WTC11 (cell line): ENCODE measurements around the gene GCC2. TPM values are rescaled to one million over a fixed set of nuclear protein-coding genes. Genes with fewer than 3 reads are reported as not detected.

Experiments used
- ATAC-seq: fragments of 200-7000 bp; cut with Tn5 transposase; 2 replicates; pipeline ENCODE4 v1.10.0; 2021; ENCODE audit warnings: mild to moderate bottlenecking, moderate library complexity
- CTCF ChIA-PET: fragments of 300-600 bp; sonication (Branson Sonifier 250); formaldehyde crosslinking; loops from one replicate; lab custom pipeline; 2021; ENCODE audit warnings: antibody characterized with exemption; lab: Charles Lee
- POLR2A ChIA-PET: fragments of 350-600 bp; sonication (Branson Sonifier 250); formaldehyde crosslinking; loops from one replicate; lab custom pipeline; 2021; ENCODE audit warnings: antibody characterized with exemption; lab: Charles Lee
- DNase-seq: peaks from one replicate; pipeline ENCODE4 v3.0.0; 2021; ENCODE audit warnings: low spot score
- H3K27ac Mint-ChIP-seq: 2 replicates; pipeline ENCODE4 v1.8.0; 2021; ENCODE audit warnings: mixed read lengths
- H3K27me3 Mint-ChIP-seq: 2 replicates; pipeline ENCODE4 v1.8.0; 2021; ENCODE audit warnings: low read depth, mild to moderate bottlenecking, moderate library complexity, mixed read lengths
- H3K36me3 Mint-ChIP-seq: 2 replicates; pipeline ENCODE4 v1.8.0; 2021; ENCODE audit warnings: mixed read lengths
- H3K4me1 Mint-ChIP-seq: 2 replicates; pipeline ENCODE4 v1.8.0; 2022; ENCODE audit warnings: mixed read lengths
- H3K4me3 Mint-ChIP-seq: 2 replicates; pipeline ENCODE4 v1.8.0; 2021; ENCODE audit warnings: mild to moderate bottlenecking, moderate library complexity, mixed read lengths
- H3K9me3 Mint-ChIP-seq: 2 replicates; pipeline ENCODE4 v1.8.0; 2021; ENCODE audit warnings: mixed read lengths
- ATF6 ChIP-seq: sonication (generic); formaldehyde crosslinking; IDR thresholded peaks from 2 replicates; pipeline ENCODE4 v1.8.1; 2023; ENCODE audit warnings: mild to moderate bottlenecking, missing genetic modification reagents
- CREB1 ChIP-seq: sonication (generic); formaldehyde crosslinking; IDR thresholded peaks from 2 replicates; pipeline ENCODE4 v1.8.0; 2023; ENCODE audit warnings: mild to moderate bottlenecking, missing genetic modification reagents
- CTCF ChIP-seq: fragments of 200-600 bp; IDR thresholded peaks from 2 replicates; pipeline ENCODE4 v1.8.0; 2022; ENCODE audit warnings: antibody characterized with exemption
- GRHL2 ChIP-seq: fragments of 250-450 bp; sonication (Bioruptor Pico); IDR thresholded peaks from 2 replicates; pipeline ENCODE4 v1.8.0; 2022; ENCODE audit warnings: mild to moderate bottlenecking, moderate library complexity; ENCODE audit not compliant: insufficient replicate concordance, severe bottlenecking
- HMGA2 ChIP-seq: fragments of 250-450 bp; sonication (Bioruptor Pico); IDR thresholded peaks from 2 replicates; pipeline ENCODE4 v1.4.0; 2021; ENCODE audit warnings: mild to moderate bottlenecking, moderate library complexity
- JUN ChIP-seq: sonication (generic); formaldehyde crosslinking; IDR thresholded peaks from 2 replicates; pipeline ENCODE4 v1.8.0; 2023; ENCODE audit warnings: mild to moderate bottlenecking, missing genetic modification reagents
- NFATC4 ChIP-seq: fragments of 250-450 bp; sonication (Bioruptor Pico); IDR thresholded peaks from 2 replicates; pipeline ENCODE4 v1.9.0; 2021; ENCODE audit warnings: mild to moderate bottlenecking
- OVOL2 ChIP-seq: fragments of 250-450 bp; sonication (Bioruptor Pico); IDR thresholded peaks from 2 replicates; pipeline ENCODE4 v1.9.0; 2021; ENCODE audit warnings: mild to moderate bottlenecking, borderline replicate concordance
- RELA ChIP-seq: sonication (generic); formaldehyde crosslinking; IDR thresholded peaks from 2 replicates; pipeline ENCODE4 v1.8.1; 2022; ENCODE audit warnings: missing genetic modification reagents, mild to moderate bottlenecking, borderline replicate concordance
- TCF7 ChIP-seq: sonication (generic); formaldehyde crosslinking; IDR thresholded peaks from 2 replicates; pipeline ENCODE4 v1.8.0; 2022; ENCODE audit warnings: mild to moderate bottlenecking, low read depth, missing genetic modification reagents, moderate library complexity
- TP53 ChIP-seq: sonication (generic); formaldehyde crosslinking; IDR thresholded peaks from 2 replicates; pipeline ENCODE4 v1.8.1; 2023; ENCODE audit warnings: mild to moderate bottlenecking, missing genetic modification reagents
- USF2 ChIP-seq: sonication (generic); formaldehyde crosslinking; IDR thresholded peaks from 2 replicates; pipeline ENCODE4 v1.8.1; 2023; ENCODE audit warnings: mild to moderate bottlenecking, missing genetic modification reagents, moderate library complexity
- ZBTB21 ChIP-seq: sonication (generic); formaldehyde crosslinking; IDR thresholded peaks from 2 replicates; pipeline ENCODE4 v1.8.1; 2023; ENCODE audit warnings: mild to moderate bottlenecking, missing genetic modification reagents, borderline replicate concordance
- ZBTB43 ChIP-seq: sonication (generic); formaldehyde crosslinking; IDR thresholded peaks from 2 replicates; pipeline ENCODE4 v1.8.1; 2023; ENCODE audit warnings: mild to moderate bottlenecking, missing genetic modification reagents
- ZMAT4 ChIP-seq: fragments of 250-450 bp; sonication (Bioruptor Pico); IDR thresholded peaks from 2 replicates; pipeline ENCODE4 v1.9.0; 2021; ENCODE audit warnings: mild to moderate bottlenecking
- ZNF121 ChIP-seq: sonication (generic); formaldehyde crosslinking; IDR thresholded peaks from 2 replicates; pipeline ENCODE4 v1.8.0; 2023; ENCODE audit warnings: missing genetic modification reagents
- ZNF232 ChIP-seq: sonication (generic); formaldehyde crosslinking; IDR thresholded peaks from 2 replicates; pipeline ENCODE4 v1.8.0; 2022; ENCODE audit warnings: mild to moderate bottlenecking, missing genetic modification reagents
- ZNF512 ChIP-seq: sonication (generic); formaldehyde crosslinking; IDR thresholded peaks from 2 replicates; pipeline ENCODE4 v1.8.1; 2022; ENCODE audit warnings: missing genetic modification reagents, borderline replicate concordance
- ZSCAN18 ChIP-seq: fragments of 250-450 bp; sonication (Bioruptor Pico); IDR thresholded peaks from 2 replicates; pipeline ENCODE4 v2.1.2; 2022; ENCODE audit warnings: mild to moderate bottlenecking, moderate library complexity
- total RNA-seq: library from RNA; stranded (reverse); gene quantifications from 3 replicates; pipeline ENCODE4 v1.2.3, GENCODE V29; 2021

GCC2 gene
- total RNA-seq, 1 experiment from 2014 or later = 66.5 TPM

GRCh38 chr2:108538000-108538625 is 89.1 kb downstream of the GCC2 start:
- TF ChIP-seq ZBTB43 (CRISPR knock-in tag) = no peak
- ATAC-seq (no peak), DNase-seq (no peak)
- ChIA-PET CTCF (interaction anchor here (0.6 to 2.5 kb wide), 3 partner anchors 46 to 175 kb away, joined by 3 to 7 read pairs (median 5); no protein-coding TSS in a partner anchor), POLR2A (no interaction called here)
- Mint-ChIP-seq H3K9me3 (peaks cover 7% of the 10 kb centered on the region), H3K4me1 (peaks cover 40% of the 10 kb centered on the region), H3K36me3 (peaks cover 12% of the 10 kb centered on the region), H3K4me3 (no peak overlapping the region), H3K27ac (no peak overlapping the region), H3K27me3 (peaks cover 12% of the 10 kb centered on the region)

GRCh38 chr2:108541451-108541850 is 92.4 kb downstream of the GCC2 start:
- no peaks in the 10 kb centered on the region for H3K27me3 Mint-ChIP-seq
- ChIA-PET POLR2A (no interaction called here), CTCF (interaction anchor here (2.4 kb wide), 1 partner anchor 95 kb away, joined by 13 read pairs; no protein-coding TSS in a partner anchor)
- DNase-seq (no peak), ATAC-seq (no peak)
- peaks cover 24% of the 10 kb centered on the region for H3K4me1 Mint-ChIP-seq
- H3K9me3 Mint-ChIP-seq = peaks cover 16% of the 10 kb centered on the region
- no peak for TF ChIP-seq USF2 (CRISPR knock-in tag)
- TF ChIP-seq NFATC4 (CRISPR knock-in tag) = no peak
- TF ChIP-seq ZBTB43 (CRISPR knock-in tag) = no peak
- TF ChIP-seq ZNF512 (CRISPR knock-in tag) = no peak
- TF ChIP-seq ZNF121 (CRISPR knock-in tag) = no peak
- TF ChIP-seq ZNF232 = no peak
- no peak for TF ChIP-seq HMGA2 (CRISPR knock-in tag)
- TF ChIP-seq TCF7 = no peak
- TF ChIP-seq JUN (CRISPR knock-in tag) = no peak
- TF ChIP-seq ZSCAN18 (CRISPR knock-in tag) = no peak
- TF ChIP-seq ZMAT4 (CRISPR knock-in tag) = no peak
- no peak for TF ChIP-seq RELA (CRISPR knock-in tag)
- no peak for TF ChIP-seq GRHL2 (CRISPR knock-in tag)
- TF ChIP-seq ATF6 (CRISPR knock-in tag) = no peak
- no peak for TF ChIP-seq OVOL2 (CRISPR knock-in tag)
- no peak for TF ChIP-seq CTCF
- no peak for TF ChIP-seq TP53 (CRISPR knock-in tag)
- TF ChIP-seq CREB1 = no peak
- no peak for TF ChIP-seq ZBTB21 (CRISPR knock-in tag)
- H3K27ac Mint-ChIP-seq = peak overlapping the region; percentile 57
- H3K4me3 Mint-ChIP-seq = no peak overlapping the region
- peaks cover 24% of the 10 kb centered on the region for H3K36me3 Mint-ChIP-seq
